ENCODE data around the gene COL9A3. TPM values are rescaled to one million over a fixed set of nuclear protein-coding genes. Genes with fewer than 3 reads are reported as not detected.

Gene COL9A3
- polyA plus RNA-seq, 5 donors: 47.6 to 102 (median 57.8) TPM

DNA sequence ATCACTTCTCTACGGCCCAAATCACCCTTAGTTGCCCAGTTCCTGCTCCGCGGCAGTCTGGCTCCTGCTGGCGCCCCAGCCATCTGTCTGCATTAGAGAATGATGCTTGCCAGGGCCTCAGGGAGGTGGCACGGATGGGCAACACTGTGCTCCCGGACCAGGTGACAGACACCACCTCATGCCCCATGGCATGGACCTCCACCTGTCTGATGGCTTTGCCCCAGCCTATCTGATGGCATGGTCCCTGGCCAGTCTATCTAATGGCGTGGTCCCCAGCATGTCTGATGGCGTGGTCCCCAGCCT, 39.4 kb upstream of the COL9A3 start:
- DNase-seq: no peak

DNA sequence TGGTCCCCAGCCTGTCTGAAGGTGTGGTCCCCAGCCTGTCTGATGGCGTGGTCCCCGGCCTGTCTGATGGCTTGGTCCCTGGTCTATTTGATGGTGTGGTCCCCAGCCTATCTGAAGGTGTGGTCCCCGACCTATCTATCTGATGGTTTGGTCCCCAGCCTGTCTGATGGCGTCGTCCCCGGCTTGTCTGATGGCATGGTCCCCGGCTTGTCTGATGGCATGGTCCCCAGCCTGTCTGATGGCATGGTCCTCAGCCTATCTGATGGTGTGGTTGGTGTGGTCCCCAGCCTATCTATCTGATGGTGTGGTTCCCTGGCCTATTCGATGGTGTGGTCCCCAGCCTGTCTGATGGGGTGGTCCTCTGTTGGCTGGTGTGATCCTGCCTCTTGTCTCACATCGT, 38.8 kb upstream of the COL9A3 start:
- DNase-seq: no peak

DNA sequence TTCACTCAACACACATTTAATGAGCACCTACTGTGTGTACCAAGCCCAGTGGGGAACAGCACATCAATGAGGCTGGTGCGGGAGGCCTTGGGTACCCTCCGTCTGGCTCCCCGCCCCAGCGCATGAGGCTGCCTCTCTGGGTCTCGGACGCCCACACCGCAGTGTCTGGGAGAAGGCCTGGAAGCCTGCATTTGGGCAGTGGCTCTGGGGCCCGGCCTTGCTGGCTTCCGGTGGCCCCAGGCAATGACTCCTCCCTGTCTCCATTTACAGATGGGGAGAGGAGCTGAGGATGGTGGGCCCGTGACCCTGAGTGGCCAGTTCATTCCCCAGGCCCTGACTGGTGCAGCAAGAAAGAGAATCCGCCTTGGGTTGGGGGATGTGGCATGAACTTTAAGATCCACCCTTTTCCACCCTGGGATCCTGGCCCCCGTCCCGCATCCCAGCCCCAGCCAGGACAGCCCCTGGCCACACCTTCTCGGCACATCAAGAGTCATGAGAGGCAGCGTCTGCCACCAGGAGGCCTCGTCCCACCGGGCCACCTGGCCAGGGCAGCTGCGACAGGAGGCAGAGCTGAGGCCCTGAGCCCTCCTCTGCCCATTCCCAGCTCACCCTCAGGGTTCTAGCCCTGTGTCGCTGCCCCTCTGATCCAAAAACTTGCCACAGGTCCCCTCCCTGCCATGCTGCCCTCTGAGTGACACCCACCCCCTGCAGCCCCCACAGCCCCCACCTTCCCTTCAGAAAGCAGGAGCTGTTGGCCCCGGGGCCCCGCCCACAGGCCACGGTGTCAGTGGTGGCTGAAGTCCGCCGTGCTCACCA, 38.0 kb upstream of the COL9A3 start:
- DNase-seq: no peak

DNA sequence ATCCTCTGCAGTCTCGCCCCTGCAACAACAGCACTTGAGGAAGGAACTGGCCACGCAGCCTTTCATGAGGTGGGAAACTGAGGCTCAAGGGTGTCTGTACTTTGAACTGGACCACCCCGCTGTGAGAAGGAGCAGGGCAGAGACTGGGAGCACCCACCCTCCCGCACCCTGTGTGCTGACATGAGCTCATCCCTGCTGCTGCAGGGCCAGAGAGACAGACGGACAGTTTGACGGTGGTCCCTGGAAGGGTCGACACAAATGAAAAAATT, 37.5 kb upstream of the COL9A3 start:
- no peak for DNase-seq

DNA sequence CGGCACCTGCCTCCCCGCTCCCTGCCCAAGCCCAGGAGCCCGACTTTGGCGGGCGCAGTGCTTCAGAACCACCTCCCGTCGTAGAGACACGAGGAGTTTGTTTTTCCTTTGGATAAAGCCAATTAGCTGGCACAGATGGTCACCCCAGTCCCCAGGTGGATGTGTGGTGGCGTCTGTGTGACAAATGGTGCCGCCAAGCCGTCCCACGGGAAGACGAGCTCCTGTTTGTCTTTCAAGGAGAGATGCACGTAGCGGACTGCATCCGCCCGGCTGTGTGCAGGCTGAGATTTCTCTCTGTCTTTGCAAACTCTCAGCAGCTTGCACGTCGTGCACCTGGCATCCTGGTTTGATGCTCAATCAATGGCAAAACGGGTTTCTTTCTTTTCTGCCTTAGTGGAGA, 36.6 kb upstream of the COL9A3 start:
- DNase-seq: no peak

DNA sequence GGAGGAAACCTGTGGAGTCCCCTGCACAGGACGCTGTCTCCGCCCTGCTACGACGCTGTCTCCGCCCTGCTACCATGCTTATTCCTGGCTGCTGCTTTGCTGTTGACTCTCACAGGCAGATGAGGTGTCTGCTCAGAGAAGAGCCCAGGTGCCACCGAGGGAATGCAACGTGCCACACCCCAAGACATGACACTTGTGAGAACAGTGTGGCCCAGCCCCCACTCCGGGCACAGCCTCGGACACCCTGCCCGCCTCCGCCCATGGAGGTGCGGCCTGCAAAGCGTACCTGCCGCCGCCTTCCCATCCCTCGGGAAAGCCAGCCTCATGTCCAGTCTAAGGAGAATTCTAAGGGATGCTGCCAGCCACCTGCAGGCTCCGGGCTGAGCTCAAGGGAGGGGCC, 36.2 kb upstream of the COL9A3 start:
- no peak for DNase-seq

DNA sequence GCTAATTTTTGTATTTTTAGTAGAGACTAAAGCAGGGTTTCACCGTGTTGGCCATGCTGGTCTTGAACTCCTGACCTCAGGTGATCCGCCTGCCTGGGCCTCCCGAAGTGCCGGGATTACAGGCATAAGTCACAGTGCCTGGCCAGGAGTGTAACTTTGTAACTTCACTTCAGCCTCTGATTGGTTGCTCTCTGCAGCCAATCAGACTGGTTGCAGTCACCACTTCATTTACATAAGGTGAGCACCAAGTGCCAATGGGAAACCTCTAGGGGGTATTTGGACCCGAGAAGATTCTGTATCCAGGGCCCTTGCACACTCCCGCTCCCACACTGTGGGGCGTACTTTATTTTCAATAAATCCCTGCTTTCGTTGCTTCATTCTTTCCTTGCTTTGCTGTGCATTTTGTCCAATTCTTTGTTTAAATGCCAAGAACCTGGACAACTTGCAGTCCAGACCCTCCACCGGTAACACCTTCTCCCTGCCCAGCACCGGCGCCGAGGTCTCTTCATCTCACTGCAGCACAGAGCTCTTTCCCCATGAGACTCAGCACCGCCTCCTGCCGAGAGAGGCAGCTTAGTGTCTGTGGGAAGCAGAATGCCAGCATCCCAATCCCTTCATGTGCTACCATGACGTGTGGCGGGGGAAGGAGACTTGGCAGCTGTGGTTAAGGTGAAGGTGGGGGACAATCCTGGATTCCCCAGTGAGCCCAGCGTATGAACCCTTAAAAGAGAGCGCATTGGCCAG, 34.5 kb upstream of the COL9A3 start:
- DNase-seq: no peak

DNA sequence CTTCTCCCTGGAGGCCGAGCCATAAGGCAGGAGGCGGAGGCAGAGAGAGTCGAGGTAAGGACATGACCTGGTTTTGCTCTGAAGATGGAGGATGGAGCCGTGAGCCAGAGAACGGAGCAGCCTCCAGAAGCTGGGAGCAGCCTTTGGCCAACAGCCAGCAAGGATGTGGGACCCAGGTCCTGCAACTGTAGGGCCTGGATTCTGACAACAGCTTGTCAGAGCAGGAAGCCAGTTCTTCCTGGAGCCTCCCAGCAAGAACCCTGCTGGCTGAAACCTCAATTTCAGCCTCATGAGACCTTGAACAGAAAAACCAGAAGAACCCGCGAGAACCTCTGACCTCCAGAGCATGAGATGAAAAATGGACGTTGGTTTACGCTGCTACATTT, 34.0 kb upstream of the COL9A3 start:
- no peak for DNase-seq

DNA sequence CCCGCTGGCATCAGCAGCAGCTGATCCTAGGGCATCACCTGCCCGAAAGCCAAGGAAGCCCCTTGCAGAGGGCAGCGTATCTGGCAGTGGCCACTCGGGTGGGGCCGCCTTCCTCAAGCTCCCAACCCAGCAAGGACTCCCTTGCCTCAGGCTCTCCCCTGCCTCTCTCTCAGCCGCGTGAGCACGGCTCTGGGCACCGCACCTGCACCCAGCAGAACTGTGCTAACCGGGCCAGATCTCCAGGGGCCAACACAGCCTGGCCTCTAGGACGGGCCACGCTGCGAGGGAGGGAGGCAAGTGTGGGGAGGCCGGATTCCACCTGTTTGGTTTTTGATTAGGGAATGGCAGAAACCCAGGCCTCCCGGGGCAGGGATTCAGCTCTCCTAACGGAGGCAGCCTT, 32.4 kb upstream of the COL9A3 start:
- DNase-seq: no peak

DNA sequence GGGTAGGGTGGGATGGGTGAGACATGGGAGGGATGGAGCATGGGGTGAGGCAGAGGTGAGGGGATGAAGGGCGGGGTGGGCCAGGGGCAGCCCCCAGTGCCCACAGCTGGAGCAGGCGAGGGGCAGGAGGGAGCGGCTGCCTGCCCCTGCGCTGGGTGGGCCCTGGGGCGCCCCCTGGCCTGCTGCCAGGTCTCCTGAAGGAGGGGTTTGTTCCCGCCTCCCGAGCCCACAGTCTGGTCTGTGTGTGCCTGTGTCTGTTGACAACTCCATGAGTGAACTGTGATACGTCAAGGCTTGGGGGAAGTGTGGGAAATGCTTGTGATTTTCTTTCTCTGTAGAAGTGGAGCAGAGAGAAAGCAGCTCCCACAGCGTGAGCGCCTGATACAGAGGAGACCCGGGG, 31.5 kb upstream of the COL9A3 start:
- DNase-seq: no peak

DNA sequence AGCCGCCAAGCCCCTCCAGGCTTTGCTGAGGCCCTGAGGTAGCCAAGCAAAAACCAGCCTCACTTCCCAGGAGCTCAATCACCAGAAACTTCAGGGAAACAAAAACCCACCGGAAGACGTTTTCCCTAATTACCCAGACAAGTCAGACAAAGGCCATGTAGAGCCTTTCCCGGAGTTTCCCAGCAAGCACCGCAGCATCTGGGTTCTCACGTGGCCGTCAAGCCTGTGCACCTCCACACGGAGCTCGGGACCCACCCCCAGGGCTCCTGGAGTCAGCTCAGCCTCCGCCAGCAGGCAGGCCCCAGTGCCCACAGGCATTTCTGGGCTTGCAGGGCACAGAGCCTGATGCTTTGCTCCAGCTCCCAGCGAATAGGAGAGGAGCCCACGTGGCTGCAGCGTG, 30.7 kb upstream of the COL9A3 start:
- no peak for DNase-seq

DNA sequence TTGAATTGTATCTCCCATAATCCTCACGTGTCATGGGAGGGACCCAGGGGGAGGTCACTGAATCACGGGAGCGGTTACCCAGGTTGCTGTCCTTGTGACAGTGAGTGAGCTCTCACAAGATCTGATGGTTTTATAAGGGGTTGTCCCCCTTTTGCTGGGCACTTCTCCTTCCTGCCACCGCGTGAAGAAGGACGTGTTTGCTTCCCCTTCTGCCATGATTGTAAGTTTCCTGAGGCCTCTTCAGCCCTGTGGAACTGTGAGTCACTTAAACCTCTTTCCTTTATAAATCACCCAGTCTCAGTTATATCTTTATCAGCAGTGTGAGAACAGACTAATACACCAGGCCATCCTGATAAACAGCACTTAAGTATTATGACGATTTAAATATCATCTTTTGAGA, 29.5 kb upstream of the COL9A3 start:
- DNase-seq: no peak

DNA sequence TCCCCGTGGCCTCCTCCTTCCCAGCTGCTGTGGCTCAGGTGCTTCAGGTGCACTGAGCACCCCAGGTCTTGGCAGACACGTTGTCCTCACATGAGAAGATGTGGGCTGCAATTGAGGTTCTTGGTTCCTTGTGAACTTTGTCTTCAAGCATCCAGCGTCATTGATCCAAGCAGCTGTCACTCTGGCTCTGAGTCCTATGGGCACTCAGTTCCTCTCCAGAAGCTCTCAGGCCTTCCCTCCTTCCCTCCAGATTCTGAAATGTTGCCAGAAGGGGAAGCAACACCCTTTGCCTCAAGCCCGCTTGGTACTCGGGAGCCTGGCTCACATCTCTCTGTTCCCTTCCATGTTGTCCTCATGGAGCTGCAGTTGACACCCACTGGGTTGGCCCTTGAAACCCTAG, 29.0 kb upstream of the COL9A3 start:
- DNase-seq: no peak

DNA sequence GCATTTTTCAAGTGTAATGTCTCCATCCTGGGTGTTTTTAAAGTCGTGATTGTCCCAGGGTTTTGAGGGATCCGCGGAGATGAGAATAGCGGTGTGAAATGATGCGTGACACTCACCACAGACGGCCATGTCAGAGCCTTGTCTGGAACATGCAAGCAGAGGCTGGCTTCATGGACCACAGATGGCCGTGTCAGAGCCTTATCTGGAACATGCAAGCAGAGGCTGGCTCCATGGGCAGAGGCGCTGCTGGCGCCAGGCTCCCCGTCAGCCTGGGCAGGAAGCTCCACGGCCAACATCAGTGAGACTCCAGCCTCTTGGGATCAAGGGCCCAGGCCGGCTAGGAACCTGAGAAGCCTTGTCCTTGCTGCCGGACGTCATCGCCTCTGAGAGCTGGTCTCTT, 28.2 kb upstream of the COL9A3 start:
- no peak for DNase-seq

DNA sequence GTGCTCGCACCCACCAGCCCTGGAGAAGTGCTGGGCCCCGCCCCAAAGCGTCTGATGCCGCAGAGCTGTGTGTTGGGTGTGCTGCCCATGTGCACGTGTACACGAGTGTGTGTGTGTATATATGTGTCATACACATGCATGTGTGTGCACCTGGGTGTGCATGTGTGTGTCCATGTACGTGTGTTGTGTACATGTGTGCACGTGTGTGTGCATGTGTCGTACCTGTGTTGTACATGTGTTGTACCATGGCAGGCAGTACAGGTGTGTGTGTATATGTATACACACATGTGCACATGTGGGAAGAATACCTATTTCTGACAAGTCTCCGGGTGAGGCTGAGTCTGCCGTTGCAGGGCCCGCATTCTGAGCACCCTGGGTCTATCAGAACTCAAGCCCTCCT, 26.8 kb upstream of the COL9A3 start:
- no peak for DNase-seq

DNA sequence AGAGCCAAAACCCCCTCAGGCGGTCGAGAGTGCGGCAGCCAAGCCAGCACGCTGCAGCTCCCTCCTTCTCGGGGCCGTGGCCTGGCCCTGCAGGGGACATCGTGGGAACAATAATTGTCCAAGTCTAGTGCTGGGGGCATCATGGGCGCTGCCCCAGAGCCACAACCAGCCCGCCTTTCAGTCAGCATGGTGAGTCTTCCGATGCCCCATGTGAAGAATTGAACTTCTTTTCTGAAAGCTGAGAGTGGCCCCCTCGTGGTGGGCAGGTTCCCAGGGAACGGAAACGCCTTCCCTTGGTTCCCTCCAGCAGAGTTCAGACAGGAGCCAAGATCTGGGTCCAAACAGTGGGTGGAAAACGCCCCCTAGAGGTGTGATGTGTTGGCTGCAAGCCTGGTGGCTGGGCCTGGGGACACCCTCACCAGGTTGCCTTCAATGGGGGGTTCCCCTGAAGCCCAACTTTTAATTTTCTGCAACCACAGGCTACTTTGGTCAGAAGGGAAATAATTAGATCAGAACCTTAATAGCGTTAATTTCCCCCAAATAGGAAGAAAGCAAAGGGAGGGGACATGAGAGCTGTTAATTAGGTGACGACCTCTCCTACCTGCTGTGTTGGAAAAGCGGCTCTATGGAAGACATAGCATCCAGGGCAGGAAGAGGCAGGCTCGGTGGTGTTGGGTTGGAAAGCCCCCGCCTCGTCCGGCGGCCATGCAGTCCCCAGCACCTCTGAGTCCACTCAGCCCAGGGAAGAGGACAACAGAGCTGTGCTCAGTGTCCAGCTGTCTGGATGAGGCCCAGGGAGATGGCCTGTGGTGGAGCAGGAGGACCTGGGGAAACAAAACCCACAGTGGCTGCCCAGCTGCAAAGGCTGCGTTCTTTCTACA, 25.3 kb upstream of the COL9A3 start:
- peak; percentile 75 to 84 for DNase-seq

DNA sequence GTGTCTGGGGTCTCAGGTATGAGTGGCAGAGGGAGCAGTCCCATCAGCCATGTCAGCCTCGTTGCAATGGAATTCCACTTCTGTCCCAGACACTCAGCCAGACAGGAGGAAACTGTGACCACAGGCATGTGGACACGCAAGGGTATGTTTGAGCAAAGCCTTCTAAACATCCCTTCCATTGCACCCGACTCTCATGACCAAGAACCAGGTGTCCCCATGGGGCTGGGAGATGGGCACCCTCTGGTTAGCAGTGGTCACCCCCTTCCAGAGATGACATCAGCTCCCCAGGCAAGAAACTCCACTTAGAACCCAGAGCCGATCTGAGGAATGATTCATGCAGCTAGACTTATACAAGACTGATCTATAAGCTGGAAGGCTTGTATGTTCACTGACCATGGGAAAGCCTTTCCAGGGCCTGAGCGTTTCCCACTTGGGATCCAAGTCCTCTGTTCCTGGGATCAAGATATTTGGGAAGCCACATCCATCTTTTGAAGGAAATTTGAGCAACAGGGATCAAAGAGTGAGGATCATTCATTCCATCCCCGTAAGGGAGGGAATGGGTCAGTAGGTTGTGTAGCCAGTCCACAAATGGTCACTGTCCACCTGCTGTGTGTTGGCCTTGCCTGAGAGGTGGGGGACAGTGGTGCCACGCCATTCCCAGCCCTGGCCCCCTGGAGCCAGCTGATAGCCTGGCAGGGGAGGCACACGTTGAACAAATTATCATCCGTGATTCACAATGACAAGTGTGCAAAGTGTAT, 24.5 kb upstream of the COL9A3 start:
- no peak for DNase-seq

DNA sequence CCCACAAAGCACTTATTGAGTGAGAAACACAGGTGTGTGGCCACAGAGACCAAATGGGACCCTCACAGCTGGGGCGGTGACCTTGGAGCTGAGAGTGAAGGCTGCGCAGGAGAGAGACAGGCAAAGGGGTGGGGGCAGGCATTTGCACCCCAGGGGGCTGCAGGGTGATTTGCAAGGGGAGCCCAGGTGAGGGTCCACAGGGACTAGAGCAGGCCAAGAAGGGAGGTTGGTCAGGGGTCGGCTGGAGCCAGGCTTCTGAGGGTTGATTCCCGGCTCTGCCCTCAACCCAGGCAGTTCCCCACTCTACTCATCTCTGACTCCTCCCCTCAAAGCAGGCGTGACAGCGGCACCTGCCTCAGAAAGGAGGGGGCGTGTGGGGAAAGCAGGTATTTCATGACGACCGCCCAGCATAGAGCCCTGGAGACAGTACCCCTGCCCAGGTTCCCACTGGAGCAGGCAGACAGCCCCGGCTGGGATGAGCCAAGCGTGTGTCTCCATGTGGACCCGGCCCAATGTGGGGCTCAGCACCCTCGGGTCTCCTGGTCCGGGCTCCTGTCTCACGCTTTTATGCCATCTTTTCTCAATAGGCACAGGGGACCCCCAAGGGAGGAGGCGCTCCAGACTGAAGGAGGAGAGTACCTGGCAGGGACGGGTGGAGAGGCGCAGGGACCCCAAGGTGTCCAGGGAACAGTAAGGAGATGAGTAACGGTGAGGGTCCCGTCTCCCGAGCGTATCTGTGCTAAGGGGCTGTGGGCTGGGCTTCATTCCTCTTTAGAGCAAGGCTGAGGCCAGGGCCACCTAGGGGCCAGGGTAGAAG, 23.7 kb upstream of the COL9A3 start:
- DNase-seq: no peak

DNA sequence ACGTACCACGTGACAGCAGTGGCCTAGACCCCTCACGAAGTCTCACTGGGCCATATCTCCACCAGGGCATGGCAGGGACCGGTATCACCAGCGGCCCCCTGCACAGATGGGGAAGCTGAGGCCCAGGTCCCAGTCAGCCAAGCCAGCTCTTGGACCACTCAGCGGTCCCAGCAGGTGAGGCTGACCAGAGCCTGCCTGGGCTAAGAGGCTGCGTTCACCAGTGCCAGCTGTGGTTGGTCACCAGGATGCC, 23.2 kb upstream of the COL9A3 start:
- DNase-seq: no peak

DNA sequence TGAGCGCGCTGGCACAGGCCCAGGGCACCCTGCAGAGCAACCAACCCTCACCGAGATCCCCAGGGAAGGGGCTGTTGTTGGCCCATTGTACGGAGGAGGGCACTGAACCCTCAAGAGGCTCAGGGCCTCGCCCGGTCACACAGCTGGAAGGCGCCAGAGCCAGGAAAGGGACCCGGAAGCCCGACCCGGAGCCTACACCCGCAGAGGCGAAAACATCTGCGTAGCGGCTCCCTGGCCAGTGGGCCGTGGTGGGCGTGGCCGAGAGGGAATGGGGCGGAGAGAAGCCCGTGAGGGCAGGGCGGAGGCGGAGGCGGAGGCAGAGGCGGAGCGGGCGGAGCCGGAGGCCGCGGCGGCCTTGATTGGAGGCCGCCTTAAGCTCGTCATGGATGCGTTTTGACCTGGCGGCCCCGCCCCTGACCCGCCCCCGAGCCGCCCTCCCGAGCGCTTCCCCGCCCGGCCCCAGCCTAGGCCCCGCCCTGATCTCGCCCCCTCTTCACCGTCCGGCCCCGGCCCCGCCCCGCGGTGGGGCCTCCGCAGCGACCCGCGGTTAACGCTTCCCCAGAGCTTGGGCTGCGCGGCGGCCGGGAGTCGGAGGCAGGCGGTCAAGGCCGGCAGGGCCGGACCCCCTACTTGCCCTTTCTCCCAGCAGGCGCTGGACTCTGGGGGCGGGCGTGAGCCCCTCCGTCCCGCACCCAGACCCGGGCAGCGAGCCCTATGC, 22.7 kb upstream of the COL9A3 start:
- peak; percentile 95 to 96 for DNase-seq

All from right lung (tissue), 5 donors.